ENCODE results near the gene NRDC.
A peak's percentile ranks its signal among the peaks of the same experiment; 100 is the strongest.

NRDC gene, protein sequence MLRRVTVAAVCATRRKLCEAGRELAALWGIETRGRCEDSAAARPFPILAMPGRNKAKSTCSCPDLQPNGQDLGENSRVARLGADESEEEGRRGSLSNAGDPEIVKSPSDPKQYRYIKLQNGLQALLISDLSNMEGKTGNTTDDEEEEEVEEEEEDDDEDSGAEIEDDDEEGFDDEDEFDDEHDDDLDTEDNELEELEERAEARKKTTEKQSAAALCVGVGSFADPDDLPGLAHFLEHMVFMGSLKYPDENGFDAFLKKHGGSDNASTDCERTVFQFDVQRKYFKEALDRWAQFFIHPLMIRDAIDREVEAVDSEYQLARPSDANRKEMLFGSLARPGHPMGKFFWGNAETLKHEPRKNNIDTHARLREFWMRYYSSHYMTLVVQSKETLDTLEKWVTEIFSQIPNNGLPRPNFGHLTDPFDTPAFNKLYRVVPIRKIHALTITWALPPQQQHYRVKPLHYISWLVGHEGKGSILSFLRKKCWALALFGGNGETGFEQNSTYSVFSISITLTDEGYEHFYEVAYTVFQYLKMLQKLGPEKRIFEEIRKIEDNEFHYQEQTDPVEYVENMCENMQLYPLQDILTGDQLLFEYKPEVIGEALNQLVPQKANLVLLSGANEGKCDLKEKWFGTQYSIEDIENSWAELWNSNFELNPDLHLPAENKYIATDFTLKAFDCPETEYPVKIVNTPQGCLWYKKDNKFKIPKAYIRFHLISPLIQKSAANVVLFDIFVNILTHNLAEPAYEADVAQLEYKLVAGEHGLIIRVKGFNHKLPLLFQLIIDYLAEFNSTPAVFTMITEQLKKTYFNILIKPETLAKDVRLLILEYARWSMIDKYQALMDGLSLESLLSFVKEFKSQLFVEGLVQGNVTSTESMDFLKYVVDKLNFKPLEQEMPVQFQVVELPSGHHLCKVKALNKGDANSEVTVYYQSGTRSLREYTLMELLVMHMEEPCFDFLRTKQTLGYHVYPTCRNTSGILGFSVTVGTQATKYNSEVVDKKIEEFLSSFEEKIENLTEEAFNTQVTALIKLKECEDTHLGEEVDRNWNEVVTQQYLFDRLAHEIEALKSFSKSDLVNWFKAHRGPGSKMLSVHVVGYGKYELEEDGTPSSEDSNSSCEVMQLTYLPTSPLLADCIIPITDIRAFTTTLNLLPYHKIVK

DNA sequence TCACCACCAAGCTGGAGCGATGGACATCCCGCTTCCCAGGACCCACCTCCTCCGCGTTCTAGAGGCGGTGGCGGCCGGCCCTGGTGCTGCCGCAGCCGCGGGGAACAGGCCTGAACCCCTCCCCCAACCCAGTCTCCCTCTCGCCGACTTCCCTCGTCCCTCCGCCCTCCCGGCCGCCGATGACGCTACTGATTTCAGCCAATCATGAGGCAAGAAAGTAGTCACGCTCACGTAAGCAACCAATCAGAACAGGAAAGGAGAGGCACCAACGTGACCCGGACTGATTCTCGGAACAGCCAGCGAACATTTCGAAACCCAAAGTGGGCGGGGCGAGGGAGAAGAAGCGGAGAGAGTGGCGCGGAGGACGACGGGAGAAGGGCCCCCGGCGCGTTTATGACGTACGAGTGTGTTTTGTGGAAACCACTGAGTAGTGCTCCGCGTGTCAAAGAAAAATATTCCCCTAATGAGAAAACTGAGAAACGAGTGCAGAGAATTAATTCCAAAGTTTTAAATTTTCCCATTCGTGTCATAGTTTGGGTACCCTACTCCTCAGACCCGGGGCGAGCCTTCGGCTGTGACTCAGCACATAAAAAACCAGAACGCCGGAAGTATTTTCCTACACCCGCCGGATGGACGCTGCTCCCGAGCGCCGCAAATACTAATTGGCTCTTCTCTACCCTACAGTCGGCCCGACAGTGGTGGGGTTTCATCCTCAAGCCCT is at the start of gene NRDC:
Gene NRDC (minus strand): TSS at position 112 of the 721 bp plus-strand sequence. CDS start 112 bp downstream, outside the sequence.
- peaks cover 4 to 19% of the 10 kb centered on the region in 2 donors for H3K4me1 ChIP-seq (ENCODE audit: control insufficient read depth in 1 of 2, insufficient read depth in 2 of 2, low read length in 2 of 2)
- H3K9me3 ChIP-seq (ENCODE audit: control insufficient read depth in 1 of 2, low read length in 2 of 2) = no peaks in the 10 kb centered on the region
- H3K36me3 ChIP-seq (ENCODE audit: control insufficient read depth in 1 of 2, insufficient read depth in 2 of 2, low read length in 2 of 2) = peaks cover 0 to 13% of the 10 kb centered on the region in 2 donors
- peak within 1 kb of the TSS; percentile 99 for H3K27ac ChIP-seq (ENCODE audit: low read length)
- no peaks in the 10 kb centered on the region for H3K27me3 ChIP-seq (ENCODE audit: low read depth, low read length)
- peak within 1 kb of the TSS; percentile 97 to 99 for H3K4me3 ChIP-seq (ENCODE audit: low read depth in 1 of 2, low read length in 2 of 2)

DNA sequence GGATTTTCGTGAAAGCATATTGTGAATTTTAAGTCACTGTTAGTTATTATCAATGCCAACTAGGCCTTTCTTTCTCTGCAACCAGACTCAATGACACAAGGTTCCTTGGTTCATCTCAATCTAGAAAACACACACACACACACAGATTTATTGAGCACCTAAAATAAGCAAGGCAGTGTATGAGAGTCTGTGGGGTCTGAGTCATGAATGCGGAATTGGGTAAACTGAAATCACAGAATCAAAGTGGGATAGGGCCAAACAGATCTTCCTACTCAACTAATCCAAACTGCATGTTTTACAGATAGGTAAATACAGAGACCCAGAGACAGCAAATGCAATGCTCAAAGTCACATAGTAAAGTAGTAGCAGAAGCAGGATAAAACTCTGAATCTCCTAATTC is 48.5 kb upstream of the NRDC start:
- Histone ChIP-seq H3K4me3 (ENCODE audit: low read depth in 1 of 2, low read length in 2 of 2) (no peak overlapping the region), H3K9me3 (ENCODE audit: control insufficient read depth in 1 of 2, low read length in 2 of 2) (no peaks in the 10 kb centered on the region), H3K4me1 (ENCODE audit: control insufficient read depth in 1 of 2, insufficient read depth in 2 of 2, low read length in 2 of 2) (no peaks in the 10 kb centered on the region), H3K36me3 (ENCODE audit: control insufficient read depth in 1 of 2, insufficient read depth in 2 of 2, low read length in 2 of 2) (no peaks in the 10 kb centered on the region), H3K27me3 (ENCODE audit: low read depth, low read length) (peaks cover 3% of the 10 kb centered on the region), H3K27ac (ENCODE audit: low read length) (no peak overlapping the region)

DNA sequence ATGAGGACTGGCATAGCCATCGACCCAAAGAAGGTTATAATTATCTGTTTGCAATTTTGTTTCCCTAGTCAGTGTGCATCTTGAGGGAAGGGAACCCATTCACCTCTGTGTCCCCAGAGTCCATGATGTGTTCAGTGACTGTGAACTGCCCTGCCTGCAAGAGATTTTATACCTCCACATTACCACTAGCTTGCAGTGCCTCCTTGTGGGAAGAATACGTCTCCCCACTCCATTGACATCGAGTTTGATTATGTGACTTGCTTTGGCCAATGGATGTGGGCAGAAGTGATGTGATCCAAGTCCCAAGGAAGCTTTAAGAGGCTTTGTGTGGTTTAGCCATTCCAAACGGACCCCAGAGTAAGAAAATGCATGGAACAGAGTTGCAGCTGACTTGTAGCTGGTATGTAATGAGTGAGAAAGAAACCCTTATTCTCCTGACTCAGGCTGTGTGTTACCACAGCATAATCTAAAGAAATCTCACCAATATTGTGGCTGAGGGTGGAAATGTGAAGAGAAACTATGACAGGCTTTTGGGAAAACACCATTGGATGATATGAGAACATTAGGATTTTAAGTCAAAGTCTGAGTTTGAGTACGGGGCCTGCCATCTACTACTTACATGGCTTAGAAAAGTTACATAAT is 47.8 kb upstream of the NRDC start:
- H3K27me3 ChIP-seq (ENCODE audit: low read depth, low read length) = peaks cover 3% of the 10 kb centered on the region
- no peaks in the 10 kb centered on the region for H3K36me3 ChIP-seq (ENCODE audit: control insufficient read depth in 1 of 2, insufficient read depth in 2 of 2, low read length in 2 of 2)
- H3K4me1 ChIP-seq (ENCODE audit: control insufficient read depth in 1 of 2, insufficient read depth in 2 of 2, low read length in 2 of 2) = no peaks in the 10 kb centered on the region
- H3K4me3 ChIP-seq (ENCODE audit: low read depth in 1 of 2, low read length in 2 of 2) = no peak overlapping the region
- no peaks in the 10 kb centered on the region for H3K9me3 ChIP-seq (ENCODE audit: control insufficient read depth in 1 of 2, low read length in 2 of 2)
- no peak overlapping the region for H3K27ac ChIP-seq (ENCODE audit: low read length)

DNA sequence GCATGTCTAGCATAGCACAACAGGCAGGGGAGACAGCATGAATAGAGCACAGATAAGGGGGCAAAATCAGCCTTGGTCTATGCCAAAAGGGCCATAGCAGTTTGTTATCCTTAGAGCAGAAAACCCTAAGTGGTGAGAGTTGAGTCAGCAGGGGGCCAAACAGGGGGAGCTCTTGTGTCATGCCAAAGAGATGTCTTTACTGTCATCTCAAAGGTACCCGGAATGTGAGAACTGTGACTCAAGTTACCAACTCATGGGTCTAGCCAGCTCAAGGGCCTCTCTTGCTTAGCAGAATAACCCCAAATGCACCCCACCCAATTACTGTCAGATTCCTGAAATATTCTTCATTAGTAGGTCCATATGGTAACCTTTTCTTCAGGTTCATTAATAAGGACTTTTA is 45.9 kb upstream of the NRDC start:
- Histone ChIP-seq H3K4me1 (ENCODE audit: control insufficient read depth in 1 of 2, insufficient read depth in 2 of 2, low read length in 2 of 2) (no peaks in the 10 kb centered on the region), H3K27me3 (ENCODE audit: low read depth, low read length) (peaks cover 3% of the 10 kb centered on the region), H3K27ac (ENCODE audit: low read length) (no peak overlapping the region)

DNA sequence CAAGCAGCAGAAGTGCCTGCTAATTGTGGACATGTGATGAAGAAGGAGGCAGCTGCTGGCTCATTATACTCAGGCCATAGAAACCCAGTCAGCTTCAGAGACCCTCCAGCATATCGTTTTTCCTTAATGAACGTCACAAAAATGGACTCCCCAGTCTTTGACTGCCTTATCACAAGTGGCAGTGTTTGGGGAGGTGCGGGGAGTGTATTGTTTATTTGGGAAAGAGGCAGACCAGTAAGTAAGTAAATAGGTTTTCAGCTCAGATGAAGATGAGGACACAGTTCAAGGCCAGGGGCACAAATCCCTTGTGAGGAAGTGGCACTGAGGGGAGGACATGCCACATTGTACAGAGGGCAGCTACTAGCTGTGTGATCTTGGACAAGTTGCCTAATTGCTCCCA is 43.5 kb upstream of the NRDC start:
- no peaks in the 10 kb centered on the region for H3K36me3 ChIP-seq (ENCODE audit: control insufficient read depth in 1 of 2, insufficient read depth in 2 of 2, low read length in 2 of 2)
- no peaks in the 10 kb centered on the region for H3K4me1 ChIP-seq (ENCODE audit: control insufficient read depth in 1 of 2, insufficient read depth in 2 of 2, low read length in 2 of 2)
- H3K9me3 ChIP-seq (ENCODE audit: control insufficient read depth in 1 of 2, low read length in 2 of 2) = no peaks in the 10 kb centered on the region
- H3K27me3 ChIP-seq (ENCODE audit: low read depth, low read length) = peaks cover 3% of the 10 kb centered on the region
- H3K27ac ChIP-seq (ENCODE audit: low read length) = no peak overlapping the region
- H3K4me3 ChIP-seq (ENCODE audit: low read depth in 1 of 2, low read length in 2 of 2) = no peak overlapping the region

More for the DNA sequence above, 45.9 kb upstream of the NRDC start:
- H3K9me3 ChIP-seq (ENCODE audit: control insufficient read depth in 1 of 2, low read length in 2 of 2) = no peaks in the 10 kb centered on the region
- H3K36me3 ChIP-seq (ENCODE audit: control insufficient read depth in 1 of 2, insufficient read depth in 2 of 2, low read length in 2 of 2) = no peaks in the 10 kb centered on the region
- no peak overlapping the region for H3K4me3 ChIP-seq (ENCODE audit: low read depth in 1 of 2, low read length in 2 of 2)

DNA sequence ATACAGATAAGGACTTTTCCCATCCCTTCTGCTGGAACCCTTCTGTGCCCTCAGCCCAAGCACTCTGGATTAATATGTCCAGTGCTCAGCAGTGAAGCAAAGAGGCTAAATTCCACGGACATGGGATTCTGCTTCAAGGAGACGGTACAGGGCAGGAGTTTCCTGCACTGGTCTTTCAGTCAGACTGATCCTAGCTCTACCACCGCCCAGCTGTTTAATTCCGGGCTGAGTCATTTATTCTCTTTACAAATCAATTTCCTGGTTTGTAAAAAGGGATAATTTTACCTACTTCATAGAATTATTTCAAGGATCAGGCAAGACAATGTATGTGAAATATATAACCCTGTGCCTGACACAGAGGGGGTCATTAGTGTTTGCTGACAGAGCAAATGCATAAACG is 41.6 kb upstream of the NRDC start:
- no peaks in the 10 kb centered on the region for H3K4me1 ChIP-seq (ENCODE audit: control insufficient read depth in 1 of 2, insufficient read depth in 2 of 2, low read length in 2 of 2)
- H3K27ac ChIP-seq (ENCODE audit: low read length) = no peak overlapping the region
- no peak overlapping the region for H3K4me3 ChIP-seq (ENCODE audit: low read depth in 1 of 2, low read length in 2 of 2)
- no peaks in the 10 kb centered on the region for H3K9me3 ChIP-seq (ENCODE audit: control insufficient read depth in 1 of 2, low read length in 2 of 2)
- H3K27me3 ChIP-seq (ENCODE audit: low read depth, low read length) = no peaks in the 10 kb centered on the region
- H3K36me3 ChIP-seq (ENCODE audit: control insufficient read depth in 1 of 2, insufficient read depth in 2 of 2, low read length in 2 of 2) = no peaks in the 10 kb centered on the region

DNA sequence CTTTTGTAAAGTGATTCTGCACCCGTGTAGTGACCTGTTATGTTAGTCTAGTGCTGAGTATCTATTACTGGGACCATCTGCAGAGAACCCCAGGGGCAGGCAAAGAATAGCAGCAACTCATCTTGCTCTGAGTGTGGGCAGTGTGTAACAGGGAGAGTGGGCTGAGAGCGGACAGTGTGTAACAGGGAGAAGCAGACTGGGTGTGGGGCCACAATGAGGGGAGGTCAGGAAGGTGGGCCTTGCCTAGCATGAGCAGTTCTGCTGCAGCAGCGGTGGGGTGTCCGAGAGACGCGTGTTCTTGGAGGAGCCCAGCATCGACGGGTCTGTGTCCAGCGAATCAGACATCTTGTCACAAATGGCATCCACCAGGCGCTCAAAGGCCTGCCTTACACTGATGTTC is 41.2 kb upstream of the NRDC start:
- no peaks in the 10 kb centered on the region for H3K27me3 ChIP-seq (ENCODE audit: low read depth, low read length)
- no peaks in the 10 kb centered on the region for H3K36me3 ChIP-seq (ENCODE audit: control insufficient read depth in 1 of 2, insufficient read depth in 2 of 2, low read length in 2 of 2)
- H3K9me3 ChIP-seq (ENCODE audit: control insufficient read depth in 1 of 2, low read length in 2 of 2) = no peaks in the 10 kb centered on the region
- no peaks in the 10 kb centered on the region for H3K4me1 ChIP-seq (ENCODE audit: control insufficient read depth in 1 of 2, insufficient read depth in 2 of 2, low read length in 2 of 2)
- H3K27ac ChIP-seq (ENCODE audit: low read length) = no peak overlapping the region
- H3K4me3 ChIP-seq (ENCODE audit: low read depth in 1 of 2, low read length in 2 of 2) = no peak overlapping the region

DNA sequence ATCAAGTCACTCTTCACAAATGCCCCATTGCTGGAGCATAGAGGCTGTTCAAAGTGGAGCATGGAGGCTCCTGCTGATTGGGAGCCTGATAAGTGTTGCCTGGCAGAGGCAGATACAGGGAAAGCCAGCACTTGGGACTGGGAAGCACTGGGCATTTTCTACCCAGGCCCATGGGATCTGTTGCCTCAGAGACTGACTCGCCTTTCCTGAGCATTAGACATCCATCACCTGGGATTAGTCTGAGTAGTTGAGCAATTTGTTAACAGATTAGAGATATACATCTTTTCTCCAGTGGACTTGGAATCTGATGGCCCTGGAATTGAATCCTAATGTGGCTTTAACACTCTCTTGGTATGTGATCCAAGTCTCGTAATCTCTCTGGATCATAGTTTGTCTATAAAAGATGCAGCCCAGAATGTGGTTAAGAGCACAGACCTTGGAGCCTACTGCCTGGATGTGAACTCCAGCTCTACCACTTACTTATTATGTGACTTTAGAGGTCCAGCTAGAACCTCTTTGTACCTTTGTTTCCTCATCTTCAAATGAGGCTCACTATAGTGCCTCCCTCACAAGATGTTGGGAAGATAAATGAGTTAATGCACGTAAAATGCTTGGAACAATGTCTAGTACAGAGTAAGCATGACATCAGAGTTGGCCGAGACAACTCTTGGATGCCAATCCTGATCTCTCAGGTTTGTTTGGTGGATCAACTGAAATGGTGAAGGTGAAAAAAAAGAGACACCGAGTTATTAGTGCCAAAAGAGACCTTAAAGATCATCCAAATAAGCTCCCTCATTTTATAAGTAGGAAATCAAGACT is 38.3 kb upstream of the NRDC start:
- H3K27me3 ChIP-seq (ENCODE audit: low read depth, low read length) = no peaks in the 10 kb centered on the region
- H3K4me1 ChIP-seq (ENCODE audit: control insufficient read depth in 1 of 2, insufficient read depth in 2 of 2, low read length in 2 of 2) = no peaks in the 10 kb centered on the region
- H3K4me3 ChIP-seq (ENCODE audit: low read depth in 1 of 2, low read length in 2 of 2) = no peak overlapping the region
- no peaks in the 10 kb centered on the region for H3K36me3 ChIP-seq (ENCODE audit: control insufficient read depth in 1 of 2, insufficient read depth in 2 of 2, low read length in 2 of 2)
- H3K9me3 ChIP-seq (ENCODE audit: control insufficient read depth in 1 of 2, low read length in 2 of 2) = no peaks in the 10 kb centered on the region
- H3K27ac ChIP-seq (ENCODE audit: low read length) = no peak overlapping the region

DNA sequence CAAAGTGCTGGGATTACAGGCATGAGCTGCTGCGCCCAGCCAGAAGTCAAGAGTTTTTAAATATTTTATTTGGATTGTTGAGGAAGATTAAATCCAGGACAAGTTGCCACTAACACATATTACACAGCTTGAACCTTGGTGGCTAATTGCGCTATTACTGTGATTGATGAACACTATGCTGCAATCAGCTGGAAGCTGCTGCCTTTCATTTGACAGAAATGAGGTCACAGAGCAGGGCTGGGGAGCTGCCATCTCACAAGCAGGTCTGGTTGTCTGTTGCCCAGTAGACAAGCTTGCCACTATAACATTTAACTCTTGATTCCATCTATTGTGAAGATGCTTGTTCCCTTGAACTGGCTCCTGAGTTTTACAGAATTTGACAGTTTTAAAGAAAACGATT is 37.4 kb upstream of the NRDC start:
- H3K27ac ChIP-seq (ENCODE audit: low read length) = no peak overlapping the region
- no peaks in the 10 kb centered on the region for H3K27me3 ChIP-seq (ENCODE audit: low read depth, low read length)
- H3K4me1 ChIP-seq (ENCODE audit: control insufficient read depth in 1 of 2, insufficient read depth in 2 of 2, low read length in 2 of 2) = no peaks in the 10 kb centered on the region
- no peak overlapping the region for H3K4me3 ChIP-seq (ENCODE audit: low read depth in 1 of 2, low read length in 2 of 2)
- H3K9me3 ChIP-seq (ENCODE audit: control insufficient read depth in 1 of 2, low read length in 2 of 2) = no peaks in the 10 kb centered on the region
- H3K36me3 ChIP-seq (ENCODE audit: control insufficient read depth in 1 of 2, insufficient read depth in 2 of 2, low read length in 2 of 2) = no peaks in the 10 kb centered on the region

DNA sequence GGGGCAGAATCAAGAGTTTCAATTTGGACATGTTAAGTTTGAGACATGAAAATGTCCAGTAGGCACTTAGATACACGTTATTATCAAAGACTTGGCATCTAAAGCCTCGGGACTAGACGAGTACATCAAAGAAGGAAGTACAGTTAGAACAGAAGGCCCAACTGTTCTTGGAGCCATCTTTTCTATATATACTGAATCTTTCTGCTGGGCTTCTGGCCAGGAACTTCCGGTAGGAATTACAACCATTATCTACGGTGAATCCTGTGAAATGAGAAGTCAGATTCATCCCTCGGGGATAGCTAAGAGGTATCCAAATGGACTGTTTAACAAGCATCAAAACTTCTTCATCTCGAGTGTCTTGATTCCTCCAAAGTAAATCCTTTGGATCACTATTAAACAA is 34.4 kb upstream of the NRDC start:
- H3K4me1 ChIP-seq (ENCODE audit: control insufficient read depth in 1 of 2, insufficient read depth in 2 of 2, low read length in 2 of 2) = no peaks in the 10 kb centered on the region
- H3K27me3 ChIP-seq (ENCODE audit: low read depth, low read length) = peaks cover 4% of the 10 kb centered on the region
- no peaks in the 10 kb centered on the region for H3K36me3 ChIP-seq (ENCODE audit: control insufficient read depth in 1 of 2, insufficient read depth in 2 of 2, low read length in 2 of 2)
- no peaks in the 10 kb centered on the region for H3K9me3 ChIP-seq (ENCODE audit: control insufficient read depth in 1 of 2, low read length in 2 of 2)
- H3K27ac ChIP-seq (ENCODE audit: low read length) = no peak overlapping the region
- no peak overlapping the region for H3K4me3 ChIP-seq (ENCODE audit: low read depth in 1 of 2, low read length in 2 of 2)

All from muscle layer of duodenum (tissue), 2 donors.